ENCODE results near the gene SLC49A3. TPM values are rescaled to one million over a fixed set of nuclear protein-coding genes. Genes with fewer than 3 reads are reported as not detected.
"Not testable (repeated sequence)": the region's sequence is repeated elsewhere in the genome, so short reads cannot be mapped to it uniquely, and the experiment has no call there.

The SLC49A3 gene
- total RNA-seq, 1 donor from 2014 or later = 0.67 TPM

- no peak overlapping the region for H3K27ac Mint-ChIP-seq (ENCODE audit: unreplicated experiment)
Measured at GRCh38 chr4:733631-733980, 44.7 kb upstream of the SLC49A3 start.

GRCh38 chr4:732911-733630 is 44.1 kb upstream of the SLC49A3 start:
- Mint-ChIP-seq H3K27ac (ENCODE audit: unreplicated experiment) (no peak overlapping the region), H3K36me3 (ENCODE audit: unreplicated experiment) (peaks cover 36% of the 10 kb centered on the region), H3K4me3 (ENCODE audit: unreplicated experiment) (no peak overlapping the region), H3K9me3 (ENCODE audit: unreplicated experiment) (no peaks in the 10 kb centered on the region), H3K4me1 (ENCODE audit: unreplicated experiment) (peaks cover under 1% of the 10 kb centered on the region), H3K27me3 (ENCODE audit: unreplicated experiment) (no peaks in the 10 kb centered on the region)
- no peak for DNase-seq (ENCODE audit: extremely low spot score, unreplicated experiment)
- no peak for TF ChIP-seq CTCF (IDR thresholded peaks at IDR 0.05)

More at GRCh38 chr4:733631-733980, 44.7 kb upstream of the SLC49A3 start:
- Mint-ChIP-seq H3K4me1 (ENCODE audit: unreplicated experiment) (no peaks in the 10 kb centered on the region), H3K27me3 (ENCODE audit: unreplicated experiment) (no peaks in the 10 kb centered on the region), H3K36me3 (ENCODE audit: unreplicated experiment) (peaks cover 37% of the 10 kb centered on the region), H3K4me3 (ENCODE audit: unreplicated experiment) (no peak overlapping the region), H3K9me3 (ENCODE audit: unreplicated experiment) (no peaks in the 10 kb centered on the region)
- DNase-seq (ENCODE audit: extremely low spot score, unreplicated experiment) = no peak
- no peak for TF ChIP-seq CTCF (IDR thresholded peaks at IDR 0.05)

- Mint-ChIP-seq H3K9me3 (ENCODE audit: unreplicated experiment) (no peaks in the 10 kb centered on the region), H3K27me3 (ENCODE audit: unreplicated experiment) (no peaks in the 10 kb centered on the region), H3K27ac (ENCODE audit: unreplicated experiment) (no peak overlapping the region), H3K4me1 (ENCODE audit: unreplicated experiment) (peaks cover 7% of the 10 kb centered on the region), H3K36me3 (ENCODE audit: unreplicated experiment) (peaks cover 33% of the 10 kb centered on the region), H3K4me3 (ENCODE audit: unreplicated experiment) (no peak overlapping the region)
- no peak for DNase-seq (ENCODE audit: extremely low spot score, unreplicated experiment)
- TF ChIP-seq CTCF (IDR thresholded peaks at IDR 0.05) = no peak
Measured at GRCh38 chr4:732486-732885, 43.5 kb upstream of the SLC49A3 start.

GRCh38 chr4:731954-732353 is 43.0 kb upstream of the SLC49A3 start:
- H3K36me3 Mint-ChIP-seq (ENCODE audit: unreplicated experiment) = peaks cover 31% of the 10 kb centered on the region
- not testable (repeated sequence) for H3K27ac Mint-ChIP-seq (ENCODE audit: unreplicated experiment)

DNA sequence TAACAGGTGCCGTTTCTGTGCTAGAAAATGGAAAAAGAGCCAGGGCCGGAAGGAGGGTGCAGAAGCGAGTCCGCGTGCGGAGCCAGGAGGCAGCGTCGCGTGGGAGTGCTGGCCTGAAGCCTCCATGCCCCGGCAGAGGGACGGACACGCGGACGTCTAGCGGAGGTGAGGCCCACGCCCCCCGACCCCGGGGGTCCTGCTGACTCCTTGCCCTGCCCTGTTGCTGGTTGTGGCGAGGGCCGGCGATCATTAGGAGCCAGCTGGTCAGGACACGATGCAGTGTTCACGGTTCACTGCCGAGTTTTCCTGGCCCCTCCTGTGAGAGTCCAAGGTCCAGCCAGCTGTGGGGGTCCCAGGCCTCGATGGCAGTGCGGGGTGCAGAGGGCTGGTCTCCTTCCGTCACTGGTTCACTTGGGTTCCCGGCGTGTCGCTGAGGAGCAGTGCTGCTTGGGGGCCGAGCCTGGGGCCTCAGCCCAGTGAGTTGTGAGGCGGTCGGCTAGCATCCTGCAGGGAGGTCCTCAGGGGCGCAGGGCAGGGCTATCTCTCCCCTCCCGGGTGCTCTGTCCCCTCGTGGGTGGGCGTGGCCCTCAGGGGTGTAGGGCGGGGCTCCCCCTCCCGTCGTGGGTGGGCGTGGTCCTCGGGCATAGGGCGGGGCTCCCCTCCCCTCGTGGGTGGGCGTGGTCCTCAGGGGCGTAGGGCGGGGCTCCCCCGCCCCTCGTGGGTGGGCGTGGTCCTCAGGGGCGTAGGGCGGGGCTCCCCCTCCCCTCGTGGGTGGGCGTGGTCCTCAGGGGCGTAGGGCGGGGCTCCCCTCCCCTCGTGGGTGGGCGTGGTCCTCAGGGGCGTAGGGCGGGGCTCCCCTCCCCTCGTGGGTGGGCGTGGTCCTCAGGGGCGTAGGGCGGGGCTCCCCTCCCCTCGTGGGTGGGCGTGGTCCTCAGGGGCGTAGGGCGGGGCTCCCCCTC is 42.3 kb upstream of the SLC49A3 start:
- H3K4me3 Mint-ChIP-seq (ENCODE audit: unreplicated experiment); DNase-seq (ENCODE audit: extremely low spot score, unreplicated experiment); H3K9me3 Mint-ChIP-seq (ENCODE audit: unreplicated experiment); H3K27ac Mint-ChIP-seq (ENCODE audit: unreplicated experiment); H3K27me3 Mint-ChIP-seq (ENCODE audit: unreplicated experiment): not testable (repeated sequence)
- H3K36me3 Mint-ChIP-seq (ENCODE audit: unreplicated experiment) = peaks cover 33% of the 10 kb centered on the region
- H3K4me1 Mint-ChIP-seq (ENCODE audit: unreplicated experiment) = peaks cover 16% of the 10 kb centered on the region

More at GRCh38 chr4:731954-732353, 43.0 kb upstream of the SLC49A3 start:
- DNase-seq (ENCODE audit: extremely low spot score, unreplicated experiment); H3K9me3 Mint-ChIP-seq (ENCODE audit: unreplicated experiment); H3K4me1 Mint-ChIP-seq (ENCODE audit: unreplicated experiment); H3K27me3 Mint-ChIP-seq (ENCODE audit: unreplicated experiment); H3K4me3 Mint-ChIP-seq (ENCODE audit: unreplicated experiment): not testable (repeated sequence)

GRCh38 chr4:730511-730910 is 41.6 kb upstream of the SLC49A3 start:
- DNase-seq (ENCODE audit: extremely low spot score, unreplicated experiment) = no peak
- H3K4me1 Mint-ChIP-seq (ENCODE audit: unreplicated experiment) = peaks cover 16% of the 10 kb centered on the region
- no peak for TF ChIP-seq CTCF (IDR thresholded peaks at IDR 0.05)
- H3K27ac Mint-ChIP-seq (ENCODE audit: unreplicated experiment) = no peak overlapping the region
- no peak overlapping the region for H3K4me3 Mint-ChIP-seq (ENCODE audit: unreplicated experiment)
- peaks cover 30% of the 10 kb centered on the region for H3K36me3 Mint-ChIP-seq (ENCODE audit: unreplicated experiment)
- H3K9me3 Mint-ChIP-seq (ENCODE audit: unreplicated experiment) = no peaks in the 10 kb centered on the region
- no peaks in the 10 kb centered on the region for H3K27me3 Mint-ChIP-seq (ENCODE audit: unreplicated experiment)

Measured in osteocyte (in vitro differentiated cells).